Smooth muscle cell (in vitro differentiated cells): ENCODE data around the gene PIM1. TPM values are rescaled to one million over a fixed set of nuclear protein-coding genes. Genes with fewer than 3 reads are reported as not detected.
A peak's percentile ranks its signal among the peaks of the same experiment; 100 is the strongest.

ENCODE experiments used
- DNase-seq: peaks from one replicate; lab custom pipeline; 2025; ENCODE audit not compliant: unreplicated experiment; lab: John Stamatoyannopoulos, UW
- H2AFZ ChIP-seq: fragments of 200-600 bp; sonication (generic); 2 replicates; pipeline ENCODE4 v1.6.0; 2016; ENCODE audit warnings: antibody characterized with exemption, low read depth, mild to moderate bottlenecking
- H3F3A ChIP-seq: fragments of 200-600 bp; sonication (generic); 2 replicates; pipeline ENCODE4 v1.6.0; 2017; ENCODE audit warnings: antibody characterized with exemption, low read depth
- H3K27ac ChIP-seq: fragments of 200-600 bp; sonication (generic); 2 replicates; pipeline ENCODE4 v1.5.1; 2016; ENCODE audit warnings: low read depth, mild to moderate bottlenecking
- H3K27me3 ChIP-seq: fragments of 200-600 bp; sonication (generic); 2 replicates; pipeline ENCODE4 v1.6.1; 2016; ENCODE audit warnings: low read depth, mild to moderate bottlenecking
- H3K36me3 ChIP-seq: fragments of 200-600 bp; sonication (generic); 2 replicates; pipeline ENCODE4 v1.5.1; 2016; ENCODE audit warnings: low read depth
- H3K4me1 ChIP-seq: fragments of 200-600 bp; sonication (generic); 2 replicates; pipeline ENCODE4 v1.5.1; 2016; ENCODE audit warnings: low read depth
- H3K4me2 ChIP-seq: fragments of 200-600 bp; sonication (generic); 2 replicates; pipeline ENCODE4 v1.6.0; 2016; ENCODE audit warnings: mild to moderate bottlenecking
- H3K4me3 ChIP-seq: fragments of 200-600 bp; sonication (generic); 2 replicates; pipeline ENCODE4 v1.5.1; 2016; ENCODE audit warnings: mild to moderate bottlenecking
- H3K79me2 ChIP-seq: fragments of 200-600 bp; sonication (generic); 2 replicates; pipeline ENCODE4 v1.6.0; 2016; ENCODE audit warnings: low read depth, mild to moderate bottlenecking
- H3K9ac ChIP-seq: fragments of 200-600 bp; sonication (generic); 2 replicates; pipeline ENCODE4 v1.6.0; 2016; ENCODE audit warnings: low read depth
- H3K9me3 ChIP-seq: fragments of 200-600 bp; sonication (generic); replicated peaks from 2 replicates; pipeline ENCODE4 v1.5.1; 2016; ENCODE audit warnings: low read depth
- H4K20me1 ChIP-seq: fragments of 200-600 bp; sonication (generic); 2 replicates; pipeline ENCODE4 v1.6.0; 2016; ENCODE audit warnings: low read depth
- WGBS: methylation state at CpG from one replicate; pipeline ENCODE4 v1.1.7; 2016; ENCODE audit warnings: low lambda C conversion rate; 5-methylcytosine and 5-hydroxymethylcytosine counted together
- polyA plus RNA-seq: library from polyadenylated mRNA; unstranded; fragments of >200 nt; fragmentation: Nextera tagmentation; extraction: Ambion mirVana; gene quantifications from 2 replicates; pipeline ENCODE4 v1.2.1, GENCODE V29; 2016
- total RNA-seq: library from RNA; depleted of rRNA; stranded (reverse); fragments of >200 nt; gene quantifications from 2 replicates; pipeline ENCODE4 v1.2.3, GENCODE V29; 2014
- TF ChIP-seq, protein P1 (sequence below): fragments of 200-600 bp; sonication (generic); IDR thresholded peaks from 2 replicates; pipeline ENCODE4 v1.5.1; 2017; ENCODE audit warnings: borderline replicate concordance, mild to moderate bottlenecking, antibody characterized with exemption; ENCODE audit not compliant: insufficient read depth, poor library complexity, severe bottlenecking

PIM1 gene
- total and polyA plus RNA-seq, 2 experiments from 2014 or later = 29.5 to 41.9 TPM

DNA sequence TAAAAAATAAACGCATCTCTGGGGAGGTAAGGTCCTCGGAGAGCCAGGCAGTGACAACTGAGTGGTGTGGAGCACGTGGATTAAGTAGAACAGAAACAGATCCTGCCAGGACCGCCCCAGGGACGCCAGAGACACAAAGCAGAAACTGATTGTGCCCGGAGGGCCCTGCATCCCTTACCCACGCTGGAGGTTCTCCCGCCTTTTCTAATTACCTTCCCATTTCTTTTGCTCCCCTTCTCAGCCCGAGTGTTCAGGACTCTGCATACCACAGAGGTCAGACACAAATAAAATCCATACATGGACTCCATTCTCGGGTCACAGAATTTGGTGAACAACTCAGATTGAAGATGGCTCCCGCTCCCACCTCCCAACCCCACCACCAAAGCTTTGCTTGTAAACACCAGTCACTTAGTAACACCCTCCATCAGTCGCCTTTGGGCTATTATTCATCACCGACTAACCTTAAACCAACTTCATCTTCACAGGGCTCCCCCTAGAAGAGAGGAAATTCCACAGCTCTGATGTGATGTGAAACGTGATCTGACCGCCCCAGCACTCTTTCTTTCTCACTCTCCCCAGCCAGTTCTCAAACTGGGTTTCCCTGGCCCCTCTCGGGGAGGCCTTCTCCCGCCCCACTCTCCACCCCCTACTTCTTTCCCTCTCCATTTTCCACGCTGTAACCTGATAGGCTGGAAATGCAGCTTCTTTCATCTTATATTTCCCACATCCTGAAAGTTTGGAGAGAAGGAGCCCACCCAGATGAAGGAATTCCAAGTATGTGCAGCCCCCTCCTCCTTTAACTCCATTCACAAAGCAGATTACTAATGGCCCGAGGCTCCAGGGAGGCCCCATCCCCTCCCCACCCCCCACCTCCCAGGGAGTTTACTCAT, 32.5 kb upstream of the PIM1 start:
- Histone ChIP-seq H3F3A (peaks cover 29% of the 10 kb centered on the region), H3K4me1 (peaks cover 49% of the 10 kb centered on the region), H3K27ac (peak overlapping the region; percentile 98), H4K20me1 (no peaks in the 10 kb centered on the region), H2AFZ (peak overlapping the region; percentile 48), H3K27me3 (no peaks in the 10 kb centered on the region), H3K9ac (peak overlapping the region; percentile 95), H3K4me2 (peak overlapping the region; percentile 73), H3K36me3 (no peaks in the 10 kb centered on the region), H3K9me3 (no peaks in the 10 kb centered on the region), H3K4me3 (peak overlapping the region; percentile 15), H3K79me2 (no peaks in the 10 kb centered on the region)
- TF ChIP-seq, protein P1, sequence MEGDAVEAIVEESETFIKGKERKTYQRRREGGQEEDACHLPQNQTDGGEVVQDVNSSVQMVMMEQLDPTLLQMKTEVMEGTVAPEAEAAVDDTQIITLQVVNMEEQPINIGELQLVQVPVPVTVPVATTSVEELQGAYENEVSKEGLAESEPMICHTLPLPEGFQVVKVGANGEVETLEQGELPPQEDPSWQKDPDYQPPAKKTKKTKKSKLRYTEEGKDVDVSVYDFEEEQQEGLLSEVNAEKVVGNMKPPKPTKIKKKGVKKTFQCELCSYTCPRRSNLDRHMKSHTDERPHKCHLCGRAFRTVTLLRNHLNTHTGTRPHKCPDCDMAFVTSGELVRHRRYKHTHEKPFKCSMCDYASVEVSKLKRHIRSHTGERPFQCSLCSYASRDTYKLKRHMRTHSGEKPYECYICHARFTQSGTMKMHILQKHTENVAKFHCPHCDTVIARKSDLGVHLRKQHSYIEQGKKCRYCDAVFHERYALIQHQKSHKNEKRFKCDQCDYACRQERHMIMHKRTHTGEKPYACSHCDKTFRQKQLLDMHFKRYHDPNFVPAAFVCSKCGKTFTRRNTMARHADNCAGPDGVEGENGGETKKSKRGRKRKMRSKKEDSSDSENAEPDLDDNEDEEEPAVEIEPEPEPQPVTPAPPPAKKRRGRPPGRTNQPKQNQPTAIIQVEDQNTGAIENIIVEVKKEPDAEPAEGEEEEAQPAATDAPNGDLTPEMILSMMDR = no peak
- DNase-seq = no peak
- 2% methylated on average over 19 of the region's 19 CpGs for WGBS

DNA sequence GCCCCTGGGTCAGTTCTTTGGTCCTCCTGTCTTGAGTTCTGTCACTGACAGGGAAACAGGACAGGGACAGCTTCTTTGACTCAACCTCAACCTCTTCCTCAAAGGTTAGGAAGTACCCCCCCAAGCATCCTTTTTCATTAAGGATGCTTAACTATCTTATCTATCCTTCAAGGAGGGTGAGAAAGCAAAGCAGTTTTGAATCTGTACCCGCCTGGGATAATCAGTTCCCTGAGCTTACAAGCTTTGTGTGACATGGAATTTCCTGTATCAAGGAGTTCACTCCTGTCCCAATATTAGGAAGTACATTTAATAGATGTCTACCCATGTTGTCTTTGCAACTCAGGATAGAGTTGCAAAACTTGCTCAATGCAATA, 31.1 kb upstream of the PIM1 start:
- H3K79me2 ChIP-seq = no peaks in the 10 kb centered on the region

DNA sequence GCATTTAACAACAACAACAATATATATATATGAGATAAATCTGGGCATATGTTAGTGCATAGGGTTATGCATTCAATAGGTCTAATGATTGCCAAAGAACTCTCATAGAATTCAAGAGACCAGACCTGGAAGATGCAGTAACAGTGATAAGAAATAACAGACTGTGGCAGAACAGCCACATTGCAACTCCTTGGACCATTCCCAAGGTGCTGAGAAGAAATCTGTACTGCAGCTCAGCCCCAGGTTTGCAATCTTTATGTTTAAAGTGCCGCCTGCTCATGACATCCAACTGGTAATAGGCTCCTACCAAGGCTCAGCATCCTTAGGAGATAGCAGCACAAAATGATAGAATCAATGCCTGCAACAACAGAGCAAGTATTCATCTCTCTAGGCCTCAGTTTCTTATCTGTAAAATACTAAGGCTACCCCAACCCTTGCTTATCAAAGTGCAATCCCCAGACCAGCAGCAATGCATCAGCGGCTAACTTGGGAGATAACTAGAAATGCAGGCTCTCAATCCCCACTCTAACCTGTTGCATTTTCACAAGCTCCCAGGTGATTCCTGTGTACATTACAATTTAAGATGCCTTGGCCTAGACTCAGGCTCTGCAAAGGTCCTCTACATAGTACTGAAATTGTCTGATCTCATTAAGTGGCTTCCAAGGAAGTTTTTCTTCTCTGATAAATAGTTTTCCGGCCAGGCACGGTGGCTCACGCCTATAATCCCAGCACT, 30.6 kb upstream of the PIM1 start:
- Histone ChIP-seq H3K27me3 (no peaks in the 10 kb centered on the region), H2AFZ (no peak overlapping the region), H3K4me3 (no peak overlapping the region), H3K27ac (no peak overlapping the region), H3K36me3 (no peaks in the 10 kb centered on the region), H3K79me2 (no peaks in the 10 kb centered on the region), H4K20me1 (no peaks in the 10 kb centered on the region), H3K4me2 (no peak overlapping the region), H3F3A (peaks cover 42% of the 10 kb centered on the region), H3K9ac (no peak overlapping the region), H3K4me1 (peaks cover 50% of the 10 kb centered on the region), H3K9me3 (no peaks in the 10 kb centered on the region)
- TF ChIP-seq, protein P1 = no peak
- no peak for DNase-seq
- WGBS = 72% methylated on average over 5 of the region's 5 CpGs

More for the DNA sequence above, 31.1 kb upstream of the PIM1 start:
- Histone ChIP-seq H3K4me2 (no peak overlapping the region), H3K36me3 (no peaks in the 10 kb centered on the region), H2AFZ (no peak overlapping the region), H3K27ac (peak overlapping the region; percentile 98), H3K27me3 (no peaks in the 10 kb centered on the region), H3F3A (peaks cover 41% of the 10 kb centered on the region), H3K9ac (no peak overlapping the region), H4K20me1 (no peaks in the 10 kb centered on the region), H3K4me1 (peaks cover 50% of the 10 kb centered on the region), H3K9me3 (no peaks in the 10 kb centered on the region), H3K4me3 (no peak overlapping the region)
- no peak for DNase-seq
- TF ChIP-seq, protein P1 = no peak
- WGBS = 37% methylated on average over 1 of the region's 1 CpG
